NOMO-1 (cell line): ENCODE results near the gene TNF.

Experiments
- DNase-seq, 2 experiments: peaks; one replicate each; lab custom pipeline; 2025; ENCODE audit not compliant: unreplicated experiment in 2 of 2; lab: John Stamatoyannopoulos, UW

The TNF gene

DNA sequence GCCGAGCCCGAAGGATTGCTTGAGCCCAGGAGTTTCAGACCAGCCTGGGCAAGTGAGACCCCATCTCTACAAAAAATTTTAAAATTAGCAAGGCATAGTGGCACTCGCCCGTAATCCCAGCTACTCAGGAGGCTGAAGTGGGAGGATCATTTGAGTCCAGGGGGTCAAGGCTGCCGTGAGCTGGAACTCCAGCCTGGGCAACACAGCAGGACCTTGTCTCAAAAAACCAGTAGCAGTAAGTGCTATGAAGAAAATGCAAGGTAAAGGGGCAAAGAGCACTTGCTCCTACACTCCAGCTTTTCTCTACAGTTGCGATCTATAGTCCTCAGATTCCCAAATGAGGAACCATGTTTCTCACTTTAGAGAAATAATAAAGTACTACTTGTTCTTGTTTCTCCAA is 31.7 kb upstream of the TNF start:
- no peak for DNase-seq

DNA sequence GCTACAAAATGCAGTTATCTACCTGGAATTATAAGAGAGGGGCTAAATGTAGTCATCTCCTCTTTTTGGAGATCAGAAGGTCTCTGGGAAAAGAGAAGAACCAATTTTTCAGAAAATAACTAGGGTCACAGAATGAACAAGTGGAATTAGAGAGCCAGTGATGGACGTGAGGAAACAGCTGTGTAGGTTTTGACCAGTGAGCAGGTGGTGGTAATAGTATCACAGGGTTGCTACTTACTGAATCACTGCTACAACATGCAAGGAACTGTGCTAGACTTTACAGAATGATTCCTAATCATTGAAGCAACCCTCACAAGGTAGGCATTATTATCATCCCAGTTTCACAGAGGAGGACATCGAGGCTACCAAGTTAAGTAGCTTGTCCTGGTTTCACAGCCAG is 30.7 kb upstream of the TNF start:
- DNase-seq: no peak

DNA sequence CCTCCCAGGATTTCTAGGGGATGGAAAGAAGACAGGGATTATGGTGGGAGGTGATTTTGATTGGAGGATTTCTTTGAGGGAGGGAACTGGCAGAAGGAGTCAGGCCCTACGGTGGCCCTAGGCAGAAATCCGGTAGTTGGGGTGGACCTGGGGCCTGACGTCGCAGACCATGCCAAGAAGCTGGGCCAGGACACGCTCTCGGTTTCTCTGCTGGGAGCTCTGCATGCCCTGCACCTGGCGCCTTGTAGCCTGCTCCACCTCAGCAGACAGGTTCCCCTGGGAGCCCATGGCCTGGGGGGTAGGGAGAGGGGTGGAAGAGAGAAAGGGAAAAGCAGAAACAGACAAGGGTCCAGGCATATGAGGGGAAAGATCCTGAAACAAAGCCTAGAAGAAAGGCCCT is 30.1 kb upstream of the TNF start:
- no peak for DNase-seq

DNA sequence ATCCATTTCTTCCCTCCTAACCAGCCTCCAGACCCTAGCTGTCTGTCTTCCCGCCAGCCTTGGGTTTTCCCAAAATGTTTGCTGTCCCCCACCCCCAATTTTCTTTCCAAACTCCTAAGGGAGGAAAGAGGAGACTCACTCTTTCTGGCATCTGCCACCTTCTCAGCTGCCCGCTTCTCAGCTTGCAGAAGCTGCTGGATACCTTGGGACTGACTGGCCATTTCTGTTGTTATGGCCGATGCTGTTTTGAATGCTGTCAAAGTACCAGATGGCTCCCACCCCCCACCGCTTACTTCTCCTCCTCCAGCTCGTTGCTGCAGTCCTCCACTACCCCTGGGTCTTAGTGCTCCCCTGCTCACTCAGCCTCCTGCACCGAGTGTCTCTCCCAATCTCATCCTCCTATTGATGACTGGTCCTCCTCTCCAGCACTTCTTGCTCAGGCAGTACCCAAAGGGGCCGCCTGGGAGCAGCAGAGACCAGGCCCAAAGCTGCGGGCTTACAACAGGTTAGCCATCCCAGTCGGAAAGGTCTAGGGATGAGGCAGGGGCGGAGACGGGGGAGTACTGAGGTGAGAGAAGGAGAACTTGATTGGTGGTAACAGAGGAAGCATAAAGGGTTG is 28.9 kb upstream of the TNF start, which contains the start of gene ATP6V1G2:
Gene ATP6V1G2 (minus strand): TSS at position 270 of the 619 bp plus-strand sequence. CDS start 49 bp downstream, at position 221.
- peak; percentile 78 to 83 for DNase-seq

DNA sequence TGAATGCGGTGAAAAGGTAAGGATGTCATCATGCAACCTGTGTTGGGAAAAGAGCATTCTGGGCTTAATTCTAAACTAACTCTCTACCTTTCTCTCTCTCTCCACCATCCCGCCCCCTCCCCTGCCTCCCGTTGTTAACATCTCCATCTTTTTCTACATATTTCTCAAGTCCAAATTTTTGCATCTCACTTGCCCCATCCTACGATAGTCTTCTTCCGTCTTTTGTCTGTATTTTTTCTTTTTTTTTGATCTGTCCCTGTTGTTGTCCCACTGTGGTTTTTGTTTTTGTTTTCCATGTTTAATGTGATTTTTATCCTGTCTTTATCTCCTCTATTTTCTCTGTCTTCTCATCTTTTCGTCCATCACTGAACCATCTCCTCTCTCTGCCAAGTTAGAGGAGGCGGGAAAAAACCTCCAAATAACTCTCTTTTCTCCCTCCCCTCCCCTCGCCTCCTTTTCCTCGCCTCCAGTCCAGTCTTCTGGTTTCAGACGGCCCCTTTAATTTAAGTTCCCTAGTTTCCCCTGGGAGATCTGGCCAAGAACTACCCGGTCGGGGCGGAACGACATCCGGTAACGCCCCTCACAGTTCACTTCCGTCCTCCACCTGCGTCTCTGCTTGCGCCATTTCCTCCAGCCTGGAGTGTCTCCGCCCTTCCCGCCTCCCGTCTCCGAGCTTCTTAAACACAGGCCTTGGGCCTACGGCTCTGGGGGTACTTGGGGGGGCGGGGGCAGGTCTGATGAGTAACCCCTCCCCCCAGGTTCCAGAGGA is 28.2 kb upstream of the TNF start, which contains the start of gene NFKBIL1:
Gene NFKBIL1 (plus strand): TSS at position 651 of the 769 bp plus-strand sequence. CDS start 87 bp downstream, at position 738.
- DNase-seq: peak; percentile 97 to 98

DNA sequence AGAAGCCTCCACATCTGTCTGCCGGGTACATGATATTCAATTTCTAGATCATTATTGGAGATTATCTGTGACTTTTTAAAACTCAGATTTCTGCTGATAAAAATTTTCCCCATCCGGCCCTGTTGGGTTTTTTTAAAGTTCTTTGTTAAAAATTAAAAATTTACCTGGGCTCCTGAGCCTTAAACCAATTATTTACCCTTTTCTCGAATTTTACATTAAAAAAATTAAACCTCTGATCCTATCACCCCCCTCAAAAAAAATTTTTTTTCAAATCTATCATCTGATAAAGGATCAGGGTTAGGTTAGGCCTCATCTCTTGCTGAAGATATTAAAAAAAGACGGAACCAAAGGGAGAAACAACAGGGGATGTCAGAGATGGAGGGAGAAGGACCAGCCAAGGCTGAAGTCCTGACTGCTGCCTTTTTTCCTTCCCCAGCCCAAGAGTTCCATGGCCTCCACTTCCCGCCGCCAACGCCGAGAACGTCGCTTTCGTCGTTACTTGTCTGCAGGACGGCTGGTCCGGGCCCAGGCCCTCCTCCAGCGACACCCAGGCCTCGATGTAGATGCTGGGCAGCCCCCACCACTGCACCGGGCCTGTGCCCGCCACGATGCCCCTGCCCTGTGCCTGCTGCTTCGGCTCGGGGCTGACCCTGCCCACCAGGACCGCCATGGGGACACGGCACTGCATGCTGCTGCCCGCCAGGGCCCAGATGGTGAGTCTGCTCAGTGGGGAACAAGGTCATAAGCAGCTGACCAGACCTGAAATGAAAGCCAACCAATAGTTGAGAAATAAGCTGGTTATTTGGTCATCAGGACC is 27.4 kb upstream of the TNF start:
- DNase-seq: peak in 1 of 2 experiments; percentile 32

DNA sequence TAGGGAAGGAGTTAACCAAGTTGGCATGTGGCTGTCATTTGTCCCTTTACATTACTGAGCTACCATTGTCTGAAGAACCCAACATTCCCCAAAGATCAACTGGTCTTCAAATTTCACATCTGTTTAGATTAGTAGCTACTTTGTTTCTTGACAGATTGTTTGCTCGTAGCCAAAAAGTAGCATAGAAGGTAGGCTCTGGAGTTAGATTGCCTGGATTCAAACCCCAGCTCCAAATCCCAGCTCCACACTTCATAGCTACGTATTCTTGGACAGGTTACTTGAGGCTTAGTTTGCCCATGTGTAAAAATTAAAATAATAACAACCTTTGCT is 26.9 kb upstream of the TNF start:
- DNase-seq: no peak

DNA sequence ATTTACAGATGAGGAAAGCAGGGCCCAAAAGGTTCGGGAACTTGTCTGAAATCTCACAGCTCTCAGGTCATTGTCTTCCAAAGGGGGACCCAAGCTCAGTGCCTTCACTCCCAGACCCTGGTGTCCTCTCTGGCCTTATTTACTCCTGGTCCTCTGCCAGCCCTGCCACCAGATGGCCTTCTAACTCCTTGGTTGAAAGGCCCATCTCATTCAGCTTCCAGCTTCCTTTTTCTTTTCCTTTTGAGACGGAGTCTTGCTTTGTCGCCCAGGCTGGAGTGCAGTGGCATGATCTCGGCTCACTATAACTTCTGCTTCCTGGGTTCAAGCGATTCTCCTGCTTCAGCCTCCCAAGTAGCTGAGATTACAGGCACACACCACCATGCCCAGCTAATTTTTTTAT is 24.0 kb upstream of the TNF start:
- peak; percentile 74 to 86 for DNase-seq

DNA sequence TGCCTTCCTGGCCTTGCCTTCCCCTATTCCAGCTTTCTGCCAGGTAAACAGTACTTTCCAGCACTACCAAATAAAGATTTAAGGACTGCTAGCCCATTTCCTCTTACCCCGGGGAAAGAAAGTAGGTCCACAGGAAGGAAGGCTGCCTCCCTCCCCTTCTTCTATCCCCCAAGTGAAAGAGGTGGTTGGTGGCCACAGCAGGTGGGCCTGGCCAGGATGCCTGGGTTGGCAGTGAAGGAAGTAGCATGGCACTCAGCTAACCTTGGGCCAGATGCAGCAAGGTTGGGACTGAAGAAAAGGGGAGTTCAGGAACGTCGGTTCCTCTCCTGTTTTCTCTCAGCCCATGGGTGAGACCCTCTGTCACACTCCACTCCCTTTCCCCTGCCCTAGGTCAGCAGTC is 19.1 kb upstream of the TNF start:
- DNase-seq: no peak

DNA sequence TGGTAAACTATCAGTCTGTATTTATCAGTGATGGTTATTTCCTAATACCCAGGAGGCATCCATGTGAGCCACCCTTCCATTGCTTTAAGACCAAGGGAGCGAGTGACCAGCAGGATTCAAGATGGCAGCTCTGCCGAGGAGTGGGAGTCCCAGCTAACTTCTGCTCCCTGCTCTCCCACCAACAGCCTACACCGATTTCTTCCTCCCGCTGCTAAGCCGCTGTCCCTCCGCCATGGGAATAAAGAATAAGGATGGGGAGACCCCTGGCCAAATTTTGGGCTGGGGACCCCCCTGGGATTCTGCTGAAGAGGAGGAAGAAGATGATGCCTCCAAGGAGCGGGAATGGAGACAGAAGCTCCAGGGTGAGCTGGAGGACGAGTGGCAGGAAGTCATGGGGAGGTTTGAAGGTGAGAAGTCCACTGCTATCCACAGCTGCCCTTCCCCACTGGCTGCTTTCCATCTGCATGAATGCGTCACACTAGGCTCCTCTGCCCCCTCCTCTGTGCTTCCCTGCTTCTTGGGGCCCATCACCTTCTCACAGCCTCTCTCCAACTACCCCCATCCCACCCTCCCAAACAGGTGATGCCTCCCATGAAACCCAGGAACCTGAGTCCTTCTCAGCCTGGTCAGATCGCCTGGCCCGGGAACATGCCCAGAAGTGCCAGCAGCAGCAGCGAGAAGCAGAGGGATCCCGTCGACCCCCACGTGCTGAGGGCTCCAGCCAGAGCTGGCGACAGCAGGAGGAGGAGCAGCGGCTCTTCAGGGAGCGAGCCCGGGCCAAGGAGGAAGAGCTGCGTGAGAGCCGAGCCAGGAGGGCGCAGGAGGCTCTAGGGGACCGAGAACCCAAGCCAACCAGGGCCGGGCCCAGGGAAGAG is 17.7 kb upstream of the TNF start:
- no peak for DNase-seq

DNA sequence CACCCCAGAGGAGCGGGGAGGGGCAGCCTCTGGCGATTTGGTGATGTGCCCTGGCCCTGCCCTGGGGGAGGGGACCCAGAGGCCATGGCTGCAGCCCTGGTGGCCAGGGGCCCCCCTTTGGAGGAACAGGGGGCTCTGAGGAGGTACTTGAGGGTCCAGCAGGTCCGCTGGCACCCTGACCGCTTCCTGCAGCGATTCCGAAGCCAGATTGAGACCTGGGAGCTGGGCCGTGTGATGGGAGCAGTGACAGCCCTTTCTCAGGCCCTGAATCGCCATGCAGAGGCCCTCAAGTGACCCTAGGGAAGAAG is 17.1 kb upstream of the TNF start:
- no peak for DNase-seq

DNA sequence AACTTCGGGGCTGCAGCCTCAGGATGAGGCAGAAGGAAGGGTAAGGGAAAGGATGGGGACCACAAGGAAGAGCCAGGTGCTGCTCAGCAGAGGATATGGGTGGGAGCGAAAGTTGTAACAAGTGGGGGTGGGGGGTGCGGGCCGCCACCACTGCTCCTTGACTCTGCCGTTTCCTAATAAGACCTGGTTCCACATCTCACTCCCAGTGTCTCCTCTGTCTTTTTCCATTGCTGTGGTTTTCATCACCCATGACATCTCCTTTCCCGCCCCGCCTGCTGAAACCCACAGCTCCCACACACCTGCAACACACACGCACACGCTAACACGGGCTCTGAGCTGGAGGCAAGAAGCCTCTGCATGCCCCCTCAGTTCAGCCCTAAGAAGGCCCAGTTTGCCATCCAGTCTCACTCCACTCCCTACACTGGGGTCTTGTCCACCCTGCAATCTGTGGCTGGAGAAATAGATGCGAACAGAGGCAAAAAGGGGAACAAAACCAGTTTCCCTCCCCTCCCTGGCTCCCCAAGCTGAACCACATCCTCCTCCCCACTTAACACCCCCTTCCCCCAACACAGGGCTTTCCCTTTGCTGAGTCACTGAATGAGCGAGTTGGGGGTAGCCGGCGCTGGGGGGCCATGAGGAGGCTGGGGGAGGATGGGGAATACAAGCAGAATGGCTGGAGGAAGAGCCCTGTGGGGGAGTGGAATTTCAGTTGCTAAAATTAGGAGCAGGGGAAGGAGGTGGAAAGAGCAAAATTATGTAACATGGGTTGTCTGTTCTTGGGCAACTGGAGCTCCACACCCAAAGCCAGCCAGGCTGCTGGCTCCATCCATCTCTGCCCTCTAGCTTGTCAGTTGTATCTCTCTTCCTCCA is 16.5 kb upstream of the TNF start:
- DNase-seq: peak; percentile 100

DNA sequence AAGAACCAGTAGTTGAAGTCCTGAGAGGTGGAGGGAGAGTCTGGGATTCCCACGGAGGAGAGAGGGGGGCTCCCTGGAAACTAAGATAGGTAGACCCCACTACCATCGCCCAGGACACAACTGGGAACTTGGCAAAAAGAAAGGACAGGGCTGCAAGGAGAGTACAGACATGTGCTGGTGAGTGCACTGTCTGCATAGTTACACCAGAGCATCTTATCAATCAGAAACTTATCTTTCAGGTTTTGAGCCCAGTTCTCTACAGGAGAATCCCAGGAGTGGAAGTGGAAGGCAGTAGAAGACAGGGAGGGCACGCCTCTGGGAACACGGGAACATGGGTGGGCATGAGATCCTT is 15.8 kb upstream of the TNF start:
- DNase-seq: no peak

DNA sequence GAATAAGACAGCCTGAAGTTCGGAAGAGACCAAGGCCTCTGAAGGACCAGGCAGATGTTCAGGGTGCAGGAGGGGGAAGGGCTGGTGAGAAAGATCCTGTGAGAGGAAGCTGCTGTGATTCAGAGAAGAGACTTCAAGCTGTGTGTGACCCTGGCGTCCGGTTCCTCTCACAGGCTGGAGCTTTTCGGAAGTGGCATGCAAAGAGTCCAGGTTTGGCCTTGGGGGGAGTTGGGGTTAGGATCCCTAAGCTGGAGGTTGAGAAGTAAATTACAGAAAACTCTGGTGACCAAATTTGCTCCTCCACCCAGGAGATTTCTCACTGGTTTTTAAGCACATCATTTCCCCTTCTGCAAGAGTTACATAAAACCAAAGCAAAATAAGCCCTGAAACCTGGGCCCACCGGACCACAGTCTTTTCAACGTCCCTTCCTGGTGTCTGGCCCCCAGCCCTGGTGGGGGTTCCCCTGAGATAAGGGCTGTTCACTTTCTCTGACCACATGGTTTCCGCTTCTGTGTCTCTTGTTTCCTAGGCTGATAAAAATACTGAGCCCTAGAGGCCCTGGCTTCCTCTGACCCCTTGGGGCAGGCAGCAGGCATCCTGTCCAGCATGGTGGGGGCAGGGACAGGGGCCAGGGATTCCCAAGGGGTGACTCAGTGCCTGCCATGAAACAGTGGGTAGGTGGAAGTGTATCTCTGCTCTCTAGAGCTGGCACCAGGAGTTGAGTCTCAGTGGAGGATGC is 15.2 kb upstream of the TNF start:
- DNase-seq: peak; percentile 92 to 93

DNA sequence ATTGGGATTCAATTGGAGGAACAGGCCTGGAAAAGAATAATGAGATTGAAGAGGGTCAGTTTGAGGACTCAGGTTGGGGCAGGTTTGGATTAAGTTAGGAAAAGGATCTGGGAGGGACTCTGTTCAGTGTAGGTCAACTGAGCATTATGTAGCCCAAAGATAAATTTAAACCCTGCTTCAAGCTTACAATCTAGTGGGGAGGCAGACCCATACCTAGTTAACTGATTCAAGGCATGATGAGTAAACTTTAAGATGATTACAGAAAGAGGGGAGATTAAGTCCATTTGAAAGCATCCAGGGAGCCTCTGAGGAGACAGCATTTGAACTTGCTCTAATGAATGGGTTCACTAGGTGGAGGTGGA is 14.7 kb upstream of the TNF start:
- DNase-seq: no peak

DNA sequence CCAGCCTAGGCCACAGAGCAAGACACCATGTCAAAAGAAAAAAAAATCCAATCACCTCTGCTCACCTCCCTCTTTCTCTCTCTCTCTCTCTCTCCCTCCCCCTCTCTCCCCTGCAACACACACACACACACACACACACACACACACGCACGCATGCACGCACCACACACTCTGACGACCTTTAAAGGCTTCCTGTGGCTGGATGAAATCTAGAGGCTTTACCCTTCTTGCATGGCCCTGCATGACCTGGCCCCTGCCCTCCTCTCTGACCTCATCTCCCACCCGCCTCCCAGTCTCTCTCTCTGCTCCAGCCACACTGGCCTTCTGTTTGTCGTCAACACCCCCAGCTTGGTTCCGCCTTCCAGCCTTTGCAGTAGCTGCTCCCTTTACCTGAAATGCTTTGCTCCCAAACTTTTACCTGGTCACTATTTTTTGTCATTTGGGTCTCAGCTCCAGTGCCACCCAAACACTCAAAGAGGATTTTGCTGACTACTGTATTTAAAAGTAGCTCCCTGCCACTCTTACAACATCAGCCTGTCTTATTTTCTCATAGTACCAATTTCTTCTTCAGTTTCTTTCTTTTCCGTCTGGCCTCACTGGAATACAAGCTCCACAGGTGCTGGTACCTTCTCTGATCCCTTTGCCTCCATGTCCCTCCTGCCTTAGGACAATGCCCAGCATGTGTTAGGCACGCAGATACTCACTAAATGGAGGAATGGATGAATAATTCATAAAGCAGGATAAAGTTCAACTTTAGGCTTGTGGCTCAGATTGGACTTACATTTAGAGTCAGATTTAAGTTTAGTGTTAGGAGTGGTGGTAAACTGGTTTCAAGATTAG is 7.6 kb upstream of the TNF start:
- no peak for DNase-seq

DNA sequence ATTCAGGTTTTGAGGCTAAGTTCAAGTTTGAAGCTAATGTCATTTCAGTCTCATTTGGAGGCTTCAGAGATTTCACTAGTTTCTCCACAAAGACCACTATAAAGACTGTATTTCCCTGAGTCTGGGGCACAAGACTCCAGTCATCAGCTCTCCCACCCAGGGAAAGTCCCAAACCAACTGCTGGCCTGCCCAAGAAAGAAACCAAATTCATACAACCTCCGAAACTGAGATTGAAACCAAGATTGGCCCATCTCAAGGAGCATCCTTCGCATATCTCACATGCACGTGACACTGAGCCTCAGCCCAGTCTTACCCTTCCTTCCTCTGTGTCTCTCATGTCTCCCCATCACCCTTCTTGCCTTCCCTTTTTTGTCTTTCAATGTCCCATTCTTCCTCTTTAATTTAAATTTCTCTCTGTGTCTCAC is 6.8 kb upstream of the TNF start:
- peak; percentile 72 to 85 for DNase-seq

DNA sequence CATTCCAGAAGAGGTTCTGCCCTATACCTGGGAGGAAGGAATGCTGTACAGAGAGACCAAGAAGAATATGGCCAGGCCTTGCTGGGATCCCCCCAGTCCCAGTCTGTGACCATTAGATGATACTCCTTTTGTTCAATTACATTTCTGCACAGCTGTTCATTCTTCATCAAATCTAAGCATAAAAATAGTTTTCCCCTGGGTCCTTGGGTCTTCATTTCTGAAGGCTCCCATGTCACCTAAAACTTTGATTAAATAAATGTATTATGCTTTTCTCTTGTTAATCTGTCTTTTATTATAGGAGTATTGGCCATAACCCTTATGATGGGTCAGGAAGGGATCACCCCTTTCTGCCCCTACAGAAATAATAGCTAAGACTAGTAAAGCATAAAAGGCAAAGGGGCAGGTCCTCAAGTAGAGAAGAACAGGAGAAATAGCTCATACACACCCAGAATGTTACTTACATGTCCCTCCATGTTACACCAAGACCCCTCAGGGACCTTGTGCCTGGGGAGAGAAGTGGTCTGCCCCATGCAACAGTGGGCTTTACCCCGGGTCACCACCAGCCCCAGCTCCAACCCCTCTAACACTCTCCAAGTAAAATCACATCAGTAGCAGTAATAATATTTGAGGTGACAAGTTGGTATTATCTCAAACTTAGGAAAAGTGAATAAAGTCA is 5.4 kb upstream of the TNF start:
- no peak for DNase-seq
